ENCODE results near the gene IVL.
A peak's percentile ranks its signal among the peaks of the same experiment; 100 is the strongest.

Gene IVL, protein sequence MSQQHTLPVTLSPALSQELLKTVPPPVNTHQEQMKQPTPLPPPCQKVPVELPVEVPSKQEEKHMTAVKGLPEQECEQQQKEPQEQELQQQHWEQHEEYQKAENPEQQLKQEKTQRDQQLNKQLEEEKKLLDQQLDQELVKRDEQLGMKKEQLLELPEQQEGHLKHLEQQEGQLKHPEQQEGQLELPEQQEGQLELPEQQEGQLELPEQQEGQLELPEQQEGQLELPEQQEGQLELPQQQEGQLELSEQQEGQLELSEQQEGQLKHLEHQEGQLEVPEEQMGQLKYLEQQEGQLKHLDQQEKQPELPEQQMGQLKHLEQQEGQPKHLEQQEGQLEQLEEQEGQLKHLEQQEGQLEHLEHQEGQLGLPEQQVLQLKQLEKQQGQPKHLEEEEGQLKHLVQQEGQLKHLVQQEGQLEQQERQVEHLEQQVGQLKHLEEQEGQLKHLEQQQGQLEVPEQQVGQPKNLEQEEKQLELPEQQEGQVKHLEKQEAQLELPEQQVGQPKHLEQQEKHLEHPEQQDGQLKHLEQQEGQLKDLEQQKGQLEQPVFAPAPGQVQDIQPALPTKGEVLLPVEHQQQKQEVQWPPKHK

DNA sequence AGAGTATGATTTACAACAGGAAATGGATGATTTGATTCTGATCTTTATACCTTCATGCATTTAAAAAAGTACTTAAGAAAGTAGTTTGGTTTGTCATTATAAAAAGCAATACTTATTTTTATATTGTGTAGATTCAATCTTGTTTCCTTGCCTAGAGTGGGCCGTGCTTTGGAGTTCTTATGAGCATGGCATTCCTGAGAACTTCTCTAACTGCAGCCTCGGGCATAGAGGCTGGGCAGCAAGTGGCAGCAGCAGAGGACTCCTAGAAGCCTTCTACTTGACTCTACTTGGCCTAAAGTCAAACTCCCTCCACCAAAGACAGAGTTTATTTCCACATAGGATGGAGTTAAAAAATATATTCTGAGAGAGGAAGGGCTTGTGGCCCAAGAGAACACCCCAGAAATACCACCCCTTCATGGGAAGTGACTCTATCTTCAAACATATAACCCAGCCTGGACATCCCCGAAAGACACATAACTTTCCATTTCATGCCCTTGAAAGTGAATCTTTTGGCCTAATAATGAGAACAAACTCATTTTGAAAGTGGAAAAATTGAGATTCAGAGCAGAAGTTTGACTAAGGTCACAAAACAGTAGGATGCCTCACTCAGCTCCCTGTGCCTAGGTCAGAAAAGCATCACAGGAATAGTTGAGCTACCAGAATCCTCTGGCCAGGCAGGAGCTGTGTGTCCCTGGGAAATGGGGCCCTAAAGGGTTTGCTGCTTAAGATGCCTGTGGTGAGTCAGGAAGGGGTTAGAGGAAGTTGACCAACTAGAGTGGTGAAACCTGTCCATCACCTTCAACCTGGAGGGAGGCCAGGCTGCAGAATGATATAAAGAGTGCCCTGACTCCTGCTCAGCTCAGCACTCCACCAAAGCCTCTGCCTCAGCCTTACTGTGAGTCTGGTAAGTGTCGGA, at the start of gene IVL:
TSS of gene IVL (plus strand) at position 861 of the 916 bp plus-strand sequence. CDS start 1,252 bp downstream, outside the sequence.
- DNase-seq = no peak

DNA sequence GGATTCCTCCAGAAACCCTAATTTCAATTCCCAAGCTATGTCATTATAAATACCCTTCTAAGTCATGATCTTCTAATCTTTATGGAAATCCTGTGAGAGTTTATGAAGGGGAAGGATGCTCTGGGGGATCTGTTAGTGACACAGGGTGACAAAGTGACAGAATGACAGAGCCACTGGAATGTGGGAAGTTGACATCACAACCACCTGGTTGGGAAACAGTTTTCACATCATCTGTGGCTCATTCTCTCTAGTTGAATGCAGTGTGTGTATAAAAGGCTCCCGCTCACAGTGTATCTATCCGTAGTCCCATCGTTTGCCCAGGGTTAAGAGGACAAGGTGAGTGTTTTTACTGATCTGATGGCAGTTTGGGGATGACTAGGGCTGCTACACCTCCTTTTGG, 48.6 kb upstream of the IVL start, which contains the start of gene LCE7A:
TSS of gene LCE7A (plus strand) at position 301 of the 400 bp plus-strand sequence. CDS start 702 bp downstream, outside the sequence.
- DNase-seq = no peak

DNA sequence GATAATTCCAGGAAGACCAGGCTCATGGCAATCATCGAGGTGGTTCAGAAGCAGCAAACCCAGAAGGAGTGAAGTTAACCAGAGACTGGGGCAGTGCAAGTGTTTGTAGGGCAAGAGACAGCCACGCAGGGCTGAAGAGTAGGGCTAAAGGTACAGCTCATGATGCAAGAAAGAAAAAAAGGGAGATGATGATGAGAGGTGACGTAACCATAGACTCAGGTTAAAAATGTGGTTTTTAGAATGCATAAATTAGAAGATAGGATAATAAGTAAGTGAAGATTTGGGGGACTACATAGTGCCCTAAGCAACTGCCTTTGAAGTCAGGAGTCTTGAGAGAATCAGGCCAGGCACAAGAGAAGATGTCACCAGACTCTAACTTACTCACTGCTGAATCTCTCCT, 48.2 kb upstream of the IVL start:
- no peak for DNase-seq

DNA sequence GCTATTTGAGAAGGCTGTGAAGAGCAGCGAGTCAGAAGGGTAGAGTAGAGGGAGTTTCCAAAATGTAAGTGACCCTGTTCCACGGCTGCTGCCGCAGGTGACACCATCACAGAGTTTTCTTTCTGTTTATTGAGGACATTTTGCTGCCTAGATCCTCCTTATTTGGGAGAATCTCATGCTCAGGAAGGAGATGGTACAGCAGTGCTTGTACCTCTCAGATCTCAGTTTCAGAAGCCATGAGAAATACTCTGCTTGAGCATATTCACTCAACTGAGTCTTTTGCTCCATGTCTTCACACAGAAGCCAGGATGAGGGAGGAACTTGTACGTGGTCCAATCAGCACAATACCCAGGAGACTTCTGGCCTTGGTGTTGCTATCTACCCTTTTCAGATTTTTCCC, 47.0 kb upstream of the IVL start:
- no peak for DNase-seq

DNA sequence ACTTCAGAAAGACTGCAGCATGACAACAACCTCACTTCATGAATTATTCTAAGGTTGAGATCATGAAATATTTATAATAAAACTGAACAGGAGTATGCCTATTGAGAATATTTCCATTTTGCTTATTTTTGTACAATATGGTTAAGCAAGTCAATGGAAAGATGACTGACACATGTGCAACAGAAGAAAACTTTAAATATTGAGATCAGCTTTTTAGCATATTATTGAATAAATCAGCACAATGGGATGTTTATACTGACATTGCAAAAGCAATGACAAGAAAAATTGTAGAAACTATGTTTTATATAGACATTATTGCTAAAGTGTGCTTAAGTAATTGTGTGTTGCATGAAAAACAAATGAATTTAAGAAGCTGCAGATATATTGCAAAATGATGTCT, 43.9 kb upstream of the IVL start:
- no peak for DNase-seq

DNA sequence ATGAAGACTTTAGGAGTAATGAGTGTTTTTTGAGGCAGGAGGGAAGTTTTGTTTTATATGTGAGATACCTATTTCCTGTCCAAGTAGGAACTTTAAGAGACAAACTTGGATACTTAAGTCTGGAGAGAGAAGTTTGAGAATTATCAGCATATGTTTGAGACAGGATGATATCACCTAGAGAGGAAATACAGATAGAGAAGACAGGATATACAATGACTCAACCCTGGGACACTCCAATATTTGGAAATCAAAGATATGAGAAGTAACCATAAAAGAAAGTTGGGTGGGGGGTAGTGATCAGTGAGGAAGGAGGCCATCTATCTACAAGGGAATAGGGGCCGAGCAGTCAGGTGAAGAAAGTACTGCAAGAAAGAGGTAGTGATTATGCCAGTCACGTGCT, 42.0 kb upstream of the IVL start:
- no peak for DNase-seq

DNA sequence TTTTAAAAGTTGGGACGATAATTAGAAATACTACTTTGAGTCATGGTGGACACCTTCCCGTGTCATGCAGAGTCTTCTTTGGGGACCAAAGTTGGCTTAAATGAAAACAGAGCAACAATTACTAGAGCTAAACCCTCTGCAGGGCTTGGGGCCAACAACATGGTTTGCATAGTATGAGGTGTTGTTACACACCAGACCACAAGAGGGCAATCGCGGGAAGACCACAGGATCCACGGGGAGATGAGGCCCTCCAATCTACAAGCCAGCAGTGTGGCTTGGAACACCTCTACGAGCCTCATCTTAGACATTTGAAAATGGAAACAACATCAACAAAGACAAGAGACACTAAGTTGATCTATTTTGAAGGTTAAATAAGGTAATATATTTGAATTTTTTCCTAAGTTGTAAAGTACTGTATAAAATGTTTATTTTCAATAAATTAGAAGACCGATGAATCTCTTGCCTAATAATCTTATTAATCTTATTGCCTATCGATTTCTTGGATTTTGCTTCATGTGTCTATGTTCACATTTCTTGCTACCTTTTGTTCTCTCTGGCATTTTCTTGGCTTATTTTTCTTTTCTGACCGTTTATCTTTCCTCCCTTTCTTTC, 38.4 kb upstream of the IVL start:
- DNase-seq = peak; percentile 15 to 57

DNA sequence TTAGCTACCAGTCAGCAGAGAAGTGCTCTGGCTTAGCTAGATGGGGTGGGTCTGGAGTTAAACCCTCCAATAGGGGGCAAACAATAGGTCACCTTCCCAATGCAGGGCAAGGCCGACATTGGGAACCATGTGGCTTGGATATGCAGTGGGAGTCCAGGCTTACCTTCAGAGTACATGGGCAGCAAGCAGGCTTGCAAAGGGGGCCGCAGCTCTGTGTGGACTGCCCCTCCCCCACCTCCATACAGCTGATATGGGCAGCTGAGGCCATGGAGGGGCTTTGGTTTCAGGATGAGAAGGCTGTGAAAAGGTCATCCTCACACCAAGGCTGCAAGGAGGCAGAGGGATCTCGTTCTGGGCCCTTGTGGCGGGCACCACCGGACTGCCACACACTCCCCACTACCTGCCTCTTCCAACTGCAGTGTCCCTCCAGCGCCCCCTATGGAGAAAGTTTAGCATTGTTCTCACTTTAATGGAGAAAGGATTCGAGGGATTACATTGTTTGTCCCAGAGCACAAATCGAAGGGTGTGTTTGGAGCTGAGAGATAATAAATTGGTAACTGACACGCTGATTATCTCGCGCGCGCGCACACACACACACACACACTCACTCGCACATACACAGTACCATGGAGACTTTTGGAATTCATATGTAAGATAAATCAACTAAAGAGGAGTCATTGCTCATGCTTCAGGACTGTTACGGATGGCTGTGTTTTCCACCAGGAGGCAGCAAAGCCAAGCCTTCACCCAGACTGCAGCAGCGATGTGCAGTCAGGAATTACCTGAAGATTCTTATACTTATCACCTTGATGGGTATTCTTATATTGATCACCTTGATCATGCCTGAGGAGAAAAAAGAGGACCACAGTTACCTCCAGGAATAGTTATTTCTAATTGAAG, 37.3 kb upstream of the IVL start:
- DNase-seq = no peak

DNA sequence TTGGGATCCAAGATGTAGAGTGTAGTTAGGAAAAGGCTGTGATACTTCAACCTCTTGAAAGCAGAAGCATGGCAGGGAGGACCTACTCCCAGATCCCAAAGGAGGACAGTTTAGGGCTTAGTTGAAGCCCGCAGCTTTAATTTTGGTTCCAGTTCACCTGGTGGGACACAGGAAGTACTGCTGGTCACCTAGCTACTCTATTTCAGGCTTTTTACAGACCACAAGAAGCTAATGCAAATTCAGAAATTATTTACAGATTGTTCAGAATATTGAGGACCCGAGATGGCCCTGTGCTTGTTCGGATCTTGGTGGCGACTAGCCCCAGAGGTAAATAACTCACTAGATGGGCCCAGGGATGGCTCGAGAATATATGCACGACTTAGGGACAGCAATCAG, 36.6 kb upstream of the IVL start:
- no peak for DNase-seq

DNA sequence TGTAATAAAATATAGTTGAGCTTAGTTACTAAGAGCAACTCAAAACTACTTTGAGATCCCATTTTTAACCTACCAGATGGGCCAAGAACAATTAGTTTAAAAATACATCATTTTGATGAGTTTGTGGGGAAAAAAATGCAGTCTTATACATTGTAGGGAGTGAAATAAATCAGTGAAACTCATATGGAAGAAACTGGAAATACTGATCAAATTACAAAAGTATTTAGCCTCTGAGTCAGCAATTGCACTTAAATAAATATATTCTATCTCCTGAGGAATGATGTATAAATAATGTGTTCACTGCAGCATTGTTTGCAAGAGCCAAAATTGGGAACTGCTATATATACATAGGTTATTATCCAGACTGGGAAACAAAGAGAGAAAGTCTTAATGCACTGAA, 34.9 kb upstream of the IVL start:
- no peak for DNase-seq

DNA sequence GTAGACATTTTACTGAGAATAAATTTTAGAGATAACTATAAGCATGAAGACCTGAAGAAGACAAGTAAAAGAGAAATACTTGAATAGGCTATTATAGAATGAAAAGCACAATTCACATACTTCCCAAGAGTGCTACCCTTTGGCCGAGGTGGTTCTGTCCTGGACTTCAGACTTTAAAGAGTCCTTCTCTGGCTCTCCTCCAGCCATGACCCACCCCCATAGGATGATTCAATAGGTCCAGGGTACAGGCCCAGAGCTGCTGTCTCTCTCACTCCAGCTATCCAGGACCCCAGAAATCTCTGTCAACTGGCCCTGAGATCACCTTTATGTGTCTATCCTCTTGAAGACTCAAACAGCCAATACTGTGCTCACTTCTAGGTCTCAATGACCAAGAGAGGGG, 31.5 kb upstream of the IVL start:
- no peak for DNase-seq

DNA sequence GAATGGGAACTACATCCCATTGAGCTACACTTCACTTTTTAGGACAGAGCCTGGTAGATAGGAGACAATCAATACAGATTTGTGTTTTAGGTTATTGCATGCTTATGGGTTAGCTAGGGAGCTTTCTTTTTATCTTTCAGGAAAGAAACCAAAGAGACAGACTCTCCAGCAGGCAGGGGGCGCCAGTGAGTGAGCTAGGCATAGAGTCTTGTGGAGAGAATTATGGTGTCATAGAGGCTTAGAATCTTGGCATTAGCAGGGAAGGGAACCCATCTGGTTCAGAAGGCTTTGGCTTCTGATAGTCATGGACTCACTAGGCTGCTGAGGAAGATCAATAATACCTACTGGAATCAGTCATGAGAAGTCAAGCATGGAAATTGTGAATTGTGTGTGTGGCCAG, 30.3 kb upstream of the IVL start, which contains the start of gene SMCP:
TSS of gene SMCP (plus strand) at position 281 of the 400 bp plus-strand sequence. CDS start 6,101 bp downstream, outside the sequence.
- DNase-seq = no peak

DNA sequence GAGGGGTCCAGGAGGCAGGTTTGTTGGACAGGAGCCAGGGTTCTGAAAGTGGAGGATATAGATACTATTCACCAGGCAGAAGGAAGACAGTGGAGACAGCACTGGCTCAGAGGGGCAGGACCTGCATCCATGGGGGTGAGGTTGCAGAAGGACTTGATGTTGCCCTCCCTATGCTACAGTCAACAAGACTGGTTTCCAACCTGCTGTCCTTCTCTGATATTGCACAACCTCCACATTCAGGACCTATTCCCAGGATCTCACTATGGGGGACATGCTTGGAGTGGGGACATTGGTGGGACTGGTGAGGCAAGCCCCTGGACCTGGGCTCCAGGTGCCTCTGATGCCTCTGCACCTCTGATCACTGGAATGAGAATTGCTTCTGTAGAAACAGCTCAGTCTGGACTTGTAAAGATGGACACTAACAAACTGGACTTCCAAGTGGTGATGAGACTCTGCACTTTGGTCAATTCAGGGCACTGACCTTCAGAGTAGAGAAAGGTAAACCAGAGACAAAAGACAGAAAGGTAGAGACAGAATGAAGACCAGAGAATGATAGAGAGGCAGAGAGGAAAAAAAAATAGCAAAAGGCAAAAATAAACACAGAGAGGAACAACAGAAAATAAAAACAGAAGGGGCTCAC, 28.7 kb upstream of the IVL start:
- no peak for DNase-seq

DNA sequence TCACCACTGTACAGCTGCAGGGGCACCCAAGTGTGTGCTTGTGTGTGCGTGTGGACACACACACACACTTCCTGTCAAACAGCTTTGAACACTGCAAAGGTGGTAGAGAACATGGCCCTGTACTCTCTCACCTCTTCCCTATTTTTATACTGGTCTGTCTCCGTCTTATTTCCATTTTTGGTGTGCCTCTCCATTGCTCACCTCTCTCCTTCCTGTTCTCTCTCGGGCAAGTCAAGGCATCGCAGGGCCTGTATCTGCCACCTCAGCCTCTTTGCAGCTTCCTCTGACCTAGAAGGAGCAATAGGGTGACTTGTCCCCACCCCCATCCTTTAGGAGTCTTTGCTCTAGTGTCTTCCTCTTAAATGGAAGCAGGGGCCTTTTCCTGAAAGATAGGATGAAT, 28.0 kb upstream of the IVL start:
- no peak for DNase-seq

DNA sequence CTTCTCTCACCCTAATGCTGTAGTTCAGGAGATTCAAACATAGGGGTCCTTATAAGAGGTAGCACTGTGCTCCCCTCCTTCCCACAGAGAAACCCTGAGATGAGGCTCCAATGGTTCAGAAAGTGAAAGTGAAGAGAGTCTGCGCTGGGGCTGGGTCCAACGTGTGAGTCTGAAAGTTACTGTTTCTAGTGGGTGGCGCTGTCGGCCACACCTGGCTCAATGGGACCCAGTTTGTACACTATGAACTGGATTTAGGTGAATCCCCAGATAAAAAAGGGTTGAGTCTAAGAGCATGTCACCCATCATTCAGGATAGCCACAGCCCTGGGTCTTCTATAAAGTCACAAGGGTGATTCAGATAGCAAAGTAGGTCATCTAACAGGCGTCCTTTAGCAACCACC, 27.4 kb upstream of the IVL start:
- no peak for DNase-seq

DNA sequence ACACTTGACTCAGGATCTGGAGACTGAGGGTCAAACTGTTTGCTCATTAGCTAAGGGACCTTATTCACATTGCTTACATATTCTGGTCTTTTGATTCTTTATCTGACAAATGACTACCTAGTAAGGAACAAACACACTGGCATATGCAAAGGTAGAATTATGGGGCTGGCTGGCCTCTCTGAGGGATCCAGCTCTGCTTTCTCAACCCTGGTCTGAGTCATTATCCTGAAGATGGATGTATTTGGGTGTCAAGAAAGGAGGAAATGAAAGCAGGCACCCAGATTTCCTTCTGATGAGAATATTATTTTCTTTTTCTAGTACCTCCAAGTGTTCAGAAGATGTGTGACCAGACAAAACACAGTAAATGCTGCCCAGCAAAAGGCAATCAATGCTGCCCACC, 24.3 kb upstream of the IVL start:
- DNase-seq = no peak

DNA sequence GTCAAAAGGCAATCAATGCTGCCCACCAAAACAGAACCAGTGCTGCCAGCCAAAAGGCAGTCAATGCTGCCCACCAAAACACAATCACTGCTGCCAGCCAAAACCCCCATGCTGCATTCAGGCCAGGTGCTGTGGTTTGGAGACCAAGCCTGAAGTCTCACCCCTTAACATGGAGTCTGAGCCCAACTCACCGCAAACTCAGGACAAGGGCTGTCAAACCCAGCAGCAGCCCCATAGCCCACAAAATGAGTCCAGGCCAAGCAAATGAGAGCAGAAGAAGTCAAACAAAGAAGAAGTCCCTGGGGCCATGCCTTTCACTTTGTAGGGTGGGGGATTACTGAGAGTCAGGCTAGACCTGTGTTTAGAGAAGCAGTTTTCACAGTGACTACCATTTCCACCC, 23.8 kb upstream of the IVL start:
- DNase-seq = no peak

DNA sequence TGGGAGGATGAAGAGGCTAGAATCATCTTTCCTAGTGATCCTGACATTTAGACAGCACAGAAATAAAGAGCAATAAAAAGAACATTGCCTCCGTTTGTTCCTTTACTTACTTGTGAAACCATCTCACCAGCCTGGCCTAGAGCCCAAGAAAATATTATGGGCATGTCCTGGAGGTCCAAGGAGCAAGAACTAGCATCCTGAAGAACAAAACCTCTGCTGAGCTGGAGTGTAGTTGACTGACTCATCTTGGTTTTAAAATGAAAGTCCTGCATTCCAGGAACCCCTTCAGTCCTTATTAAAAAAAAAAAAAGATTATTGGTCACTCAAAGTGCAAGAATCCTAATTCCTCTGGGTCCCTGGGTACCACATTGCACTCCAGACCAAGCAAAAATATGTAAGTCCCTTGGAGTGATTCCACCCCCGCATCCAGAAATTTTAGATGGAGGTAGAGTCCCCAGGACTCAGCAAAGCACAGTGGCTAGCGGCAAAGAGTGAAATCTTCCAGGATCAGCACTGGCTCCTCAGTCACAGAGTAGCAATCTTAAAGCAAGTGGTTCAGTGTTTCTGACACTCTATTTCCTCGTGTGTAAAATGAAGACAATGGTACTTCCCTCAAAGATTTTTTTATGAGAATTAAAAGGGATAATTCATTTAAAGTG, 23.3 kb upstream of the IVL start:
- DNase-seq = no peak

DNA sequence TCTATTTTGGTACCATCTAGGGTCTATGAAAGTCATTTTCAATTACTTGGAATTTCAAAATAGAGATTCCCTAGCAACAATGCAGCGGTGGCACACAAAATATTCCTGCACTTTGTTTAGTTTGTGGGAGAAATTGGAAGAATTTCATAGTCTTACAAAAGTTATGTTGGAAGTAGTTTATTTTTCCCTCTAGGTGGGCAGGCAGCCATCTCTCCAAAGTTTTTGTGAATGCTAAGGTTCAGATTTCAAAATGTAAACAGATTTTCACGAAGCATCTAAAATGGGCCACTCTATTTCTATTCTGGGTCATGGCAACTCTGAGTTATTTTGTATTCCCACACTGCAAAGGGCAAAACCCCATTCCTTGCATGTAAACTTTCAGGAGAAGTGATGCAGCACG, 22.3 kb upstream of the IVL start:
- no peak for DNase-seq

DNA sequence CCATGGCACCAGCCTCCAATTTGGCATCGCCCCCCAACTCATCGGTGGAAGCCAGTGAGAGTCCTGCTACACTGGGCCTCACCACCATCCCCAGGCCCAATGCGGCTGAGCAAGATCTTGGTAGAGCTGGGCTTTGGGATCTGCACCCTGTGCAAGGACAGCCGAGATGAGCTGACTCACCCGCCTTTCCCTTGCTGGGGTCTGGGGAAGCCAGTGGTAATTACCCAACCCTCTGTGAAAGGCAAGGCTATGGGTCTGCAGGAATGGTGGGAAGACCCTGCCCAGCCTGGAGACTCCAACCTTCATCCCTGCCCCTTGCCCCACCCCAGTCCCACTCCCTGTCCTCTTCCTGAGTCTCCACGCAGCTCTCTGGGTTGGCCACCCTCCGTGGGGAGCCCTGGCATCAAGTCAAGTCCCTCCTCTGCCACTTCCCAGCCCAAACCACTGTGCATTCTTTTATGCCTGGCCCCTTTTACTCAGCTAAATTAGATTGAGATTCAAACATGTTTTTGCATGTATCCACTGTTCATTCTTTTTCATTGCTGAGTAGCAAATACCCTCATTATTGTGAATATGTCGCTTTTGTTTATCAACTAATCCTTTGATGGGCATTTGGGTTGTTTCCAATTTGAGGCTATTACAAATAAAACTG, 21.5 kb upstream of the IVL start:
- DNase-seq = no peak

All from CD4-positive, alpha-beta T cell treated with Interferon alpha-2 for 1 hour (primary cell).